ENCODE results near the gene FXYD6. TPM values are rescaled to one million over a fixed set of nuclear protein-coding genes. Genes with fewer than 3 reads are reported as not detected.

Gene FXYD6
- polyA plus RNA-seq, 1 of the 3 experiments (the other 2 are of a cell fraction) = 1.4 TPM

DNA sequence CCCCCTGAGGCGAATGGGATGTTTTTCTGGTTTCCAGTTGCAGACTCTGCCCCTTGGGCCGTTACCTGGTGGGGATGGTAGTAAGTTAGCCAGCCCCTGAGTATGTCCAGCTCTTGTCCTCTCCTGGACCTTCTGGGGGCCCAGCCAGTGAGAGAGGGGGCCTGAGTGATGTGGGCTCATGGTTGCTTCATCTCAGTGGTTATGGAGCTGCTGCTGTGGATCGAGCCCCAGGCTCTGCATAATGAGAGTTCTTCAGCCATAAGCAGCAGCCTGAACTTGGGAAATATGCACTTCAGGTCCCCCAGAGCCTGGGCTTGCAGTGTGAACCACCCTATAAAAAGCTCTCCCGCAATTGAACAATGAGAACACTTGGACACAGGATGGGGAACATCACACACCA, 46.8 kb upstream of the FXYD6 start:
- H2AFZ ChIP-seq (ENCODE audit: low read depth) = no peak overlapping the region
- H3F3A ChIP-seq (replicated peaks; ENCODE audit: insufficient read depth) = no peaks in the 10 kb centered on the region
- POLR2A ChIA-PET = no interaction called here
- 38% methylated on average over 3 of the region's 4 CpGs for WGBS (ENCODE audit: low lambda C conversion rate)
- H3K4me1 ChIP-seq (ENCODE audit: control insufficient read depth in 1 of 2, insufficient read depth in 2 of 2, low read depth in 1 of 2, low read length in 1 of 2) = no peaks in the 10 kb centered on the region
- no peaks in the 10 kb centered on the region for H3K36me3 ChIP-seq (replicated peaks in 1 of 2; ENCODE audit: control insufficient read depth in 1 of 2, insufficient read depth in 2 of 2, low read length in 1 of 2)
- DNase-seq = no peak
- no peaks in the 10 kb centered on the region for H3K27me3 ChIP-seq (ENCODE audit: insufficient read depth)
- H3K4me2 ChIP-seq = no peak overlapping the region
- CTCF ChIA-PET = interaction anchor here (0.6 to 2.9 kb wide), 4 partner anchors 11 to 116 kb away, joined by 3 to 14 read pairs (median 4); no protein-coding TSS in a partner anchor
- no peak for TF ChIP-seq TCF12 (IDR thresholded peaks at IDR 0.05)
- TF ChIP-seq RFX5 (IDR thresholded peaks at IDR 0.05; ENCODE audit: low read length) = no peak
- no peak for TF ChIP-seq FOSL2 (IDR thresholded peaks at IDR 0.05; ENCODE audit: borderline replicate concordance, low read depth)
- TF ChIP-seq, protein P1, sequence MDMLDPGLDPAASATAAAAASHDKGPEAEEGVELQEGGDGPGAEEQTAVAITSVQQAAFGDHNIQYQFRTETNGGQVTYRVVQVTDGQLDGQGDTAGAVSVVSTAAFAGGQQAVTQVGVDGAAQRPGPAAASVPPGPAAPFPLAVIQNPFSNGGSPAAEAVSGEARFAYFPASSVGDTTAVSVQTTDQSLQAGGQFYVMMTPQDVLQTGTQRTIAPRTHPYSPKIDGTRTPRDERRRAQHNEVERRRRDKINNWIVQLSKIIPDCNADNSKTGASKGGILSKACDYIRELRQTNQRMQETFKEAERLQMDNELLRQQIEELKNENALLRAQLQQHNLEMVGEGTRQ (IDR thresholded peaks at IDR 0.05; ENCODE audit: borderline replicate concordance, low read depth, low read length) = no peak
- no peak for TF ChIP-seq YY1 (IDR thresholded peaks at IDR 0.05; ENCODE audit: low read depth)
- TF ChIP-seq FOXJ3 (CRISPR knock-in tag; IDR thresholded peaks at IDR 0.05) = no peak
- TF ChIP-seq RAD21 (IDR thresholded peaks at IDR 0.05; ENCODE audit: low read length) = no peak
- no peak for TF ChIP-seq RCOR1 (IDR thresholded peaks at IDR 0.05; ENCODE audit: low read length)
- no peak overlapping the region for H3K9ac ChIP-seq
- no peaks in the 10 kb centered on the region for H3K9me3 ChIP-seq
- no peaks in the 10 kb centered on the region for H3K79me2 ChIP-seq (ENCODE audit: insufficient read depth)
- no peaks in the 10 kb centered on the region for H3K9me2 ChIP-seq
- no peaks in the 10 kb centered on the region for H4K20me1 ChIP-seq (ENCODE audit: insufficient read depth)
- no peak overlapping the region for H3K4me3 ChIP-seq (ENCODE audit: low read depth in 2 of 2, low read length in 1 of 2)
- H3K27ac ChIP-seq (ENCODE audit: low read depth in 2 of 2, low read length in 1 of 2) = no peak overlapping the region

DNA sequence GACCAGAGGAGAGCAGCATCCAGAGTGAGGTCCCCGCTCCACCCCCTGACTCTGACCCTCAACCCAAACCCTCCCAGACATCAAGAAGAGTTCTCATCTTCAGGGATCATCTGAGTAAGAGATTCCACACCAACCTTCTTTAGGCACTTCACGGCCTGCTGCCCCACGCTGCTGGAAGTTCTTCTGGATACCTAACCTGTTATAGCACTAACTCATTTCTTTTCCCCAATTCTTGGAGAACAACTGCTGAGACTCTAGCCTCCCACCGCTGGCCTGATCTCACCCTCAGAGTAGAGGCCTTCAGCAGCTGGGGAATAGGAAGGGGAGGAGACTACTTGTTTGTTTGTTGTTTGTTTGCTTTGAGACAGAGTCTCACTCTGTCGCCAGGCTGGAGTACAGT, 45.4 kb upstream of the FXYD6 start:
- Histone ChIP-seq H3K4me2 (no peak overlapping the region), H3K4me3 (ENCODE audit: low read depth in 2 of 2, low read length in 1 of 2) (no peak overlapping the region), H2AFZ (ENCODE audit: low read depth) (no peak overlapping the region), H3K9me3 (no peaks in the 10 kb centered on the region), H3K9me2 (no peaks in the 10 kb centered on the region), H3K79me2 (ENCODE audit: insufficient read depth) (no peaks in the 10 kb centered on the region), H3F3A (replicated peaks; ENCODE audit: insufficient read depth) (no peaks in the 10 kb centered on the region), H3K27me3 (ENCODE audit: insufficient read depth) (no peaks in the 10 kb centered on the region), H3K4me1 (ENCODE audit: control insufficient read depth in 1 of 2, insufficient read depth in 2 of 2, low read depth in 1 of 2, low read length in 1 of 2) (no peaks in the 10 kb centered on the region), H3K27ac (ENCODE audit: low read depth in 2 of 2, low read length in 1 of 2) (no peak overlapping the region), H4K20me1 (ENCODE audit: insufficient read depth) (no peaks in the 10 kb centered on the region), H3K9ac (no peak overlapping the region), H3K36me3 (replicated peaks in 1 of 2; ENCODE audit: control insufficient read depth in 1 of 2, insufficient read depth in 2 of 2, low read length in 1 of 2) (no peaks in the 10 kb centered on the region)
- TF ChIP-seq POLR2AphosphoS5 (IDR thresholded peaks at IDR 0.05; ENCODE audit: low read depth, low read length) (no peak), RFX5 (IDR thresholded peaks at IDR 0.05; ENCODE audit: low read length) (no peak), MEF2A (IDR thresholded peaks at IDR 0.05; ENCODE audit: borderline replicate concordance, low read depth) (no peak), ELF1 (IDR thresholded peaks at IDR 0.05) (no peak), CHD2 (IDR thresholded peaks at IDR 0.05; ENCODE audit: low read length, partially characterized antibody) (no peak), RXRA (IDR thresholded peaks at IDR 0.05; ENCODE audit: borderline replicate concordance, low read depth) (no peak), GATA2 (CRISPR knock-in tag; IDR thresholded peaks at IDR 0.05) (no peak), EZH2phosphoT487 (IDR thresholded peaks at IDR 0.05; ENCODE audit: borderline replicate concordance, low read depth) (no peak)
- TF ChIP-seq, protein P1 (IDR thresholded peaks at IDR 0.05; ENCODE audit: borderline replicate concordance, low read depth, low read length) = no peak
- TF ChIP-seq, protein P2, sequence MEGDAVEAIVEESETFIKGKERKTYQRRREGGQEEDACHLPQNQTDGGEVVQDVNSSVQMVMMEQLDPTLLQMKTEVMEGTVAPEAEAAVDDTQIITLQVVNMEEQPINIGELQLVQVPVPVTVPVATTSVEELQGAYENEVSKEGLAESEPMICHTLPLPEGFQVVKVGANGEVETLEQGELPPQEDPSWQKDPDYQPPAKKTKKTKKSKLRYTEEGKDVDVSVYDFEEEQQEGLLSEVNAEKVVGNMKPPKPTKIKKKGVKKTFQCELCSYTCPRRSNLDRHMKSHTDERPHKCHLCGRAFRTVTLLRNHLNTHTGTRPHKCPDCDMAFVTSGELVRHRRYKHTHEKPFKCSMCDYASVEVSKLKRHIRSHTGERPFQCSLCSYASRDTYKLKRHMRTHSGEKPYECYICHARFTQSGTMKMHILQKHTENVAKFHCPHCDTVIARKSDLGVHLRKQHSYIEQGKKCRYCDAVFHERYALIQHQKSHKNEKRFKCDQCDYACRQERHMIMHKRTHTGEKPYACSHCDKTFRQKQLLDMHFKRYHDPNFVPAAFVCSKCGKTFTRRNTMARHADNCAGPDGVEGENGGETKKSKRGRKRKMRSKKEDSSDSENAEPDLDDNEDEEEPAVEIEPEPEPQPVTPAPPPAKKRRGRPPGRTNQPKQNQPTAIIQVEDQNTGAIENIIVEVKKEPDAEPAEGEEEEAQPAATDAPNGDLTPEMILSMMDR (IDR thresholded peaks at IDR 0.05) = no peak
- 65% methylated on average over 5 of the region's 5 CpGs for WGBS (ENCODE audit: low lambda C conversion rate)
- ChIA-PET POLR2A (no interaction called here), CTCF (interaction anchor here (0.7 to 2.9 kb wide), 3 partner anchors 25 to 104 kb away, joined by 3 to 14 read pairs (median 9); no protein-coding TSS in a partner anchor)
- no peak for DNase-seq
